ENCODE measurements around the gene FAM170A.

DNA sequence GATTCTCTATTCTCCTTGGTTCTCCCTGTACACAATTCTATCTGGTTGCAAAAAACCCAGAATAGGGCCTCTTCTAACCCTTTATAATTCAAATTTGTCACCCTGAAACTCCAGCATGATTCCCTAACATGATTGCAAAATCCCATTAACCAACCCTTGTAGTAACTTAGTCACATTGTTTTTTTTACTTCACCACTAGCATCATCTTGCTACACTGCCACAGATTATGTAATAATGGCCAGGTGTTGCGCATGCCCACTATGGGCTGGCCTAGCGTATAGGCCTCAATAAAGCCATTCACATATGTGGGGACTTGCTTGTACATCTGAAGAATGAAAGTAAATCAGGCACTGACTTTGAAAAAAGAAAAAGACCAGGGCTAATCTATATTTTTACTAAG is 25.7 kb downstream of the FAM170A start:
- TF ChIP-seq POLR2A (IDR thresholded peaks at IDR 0.05; ENCODE audit: low read depth, low read length) (no peak), TAF1 (IDR thresholded peaks at IDR 0.05; ENCODE audit: low read depth, low read length) (no peak), POLR2AphosphoS5 (IDR thresholded peaks at IDR 0.05; ENCODE audit: low read depth, low read length) (no peak)

Measured in GM12891 (cell line).